T-helper 17 cell (primary cell): ENCODE data around the gene HLA-C. TPM values are rescaled to one million over a fixed set of nuclear protein-coding genes. Genes with fewer than 3 reads are reported as not detected.
"Not testable (repeated sequence)": the region's sequence is repeated elsewhere in the genome, so short reads cannot be mapped to it uniquely, and the experiment has no call there.

ENCODE experiments used
- ATAC-seq: fragments of 150-1000 bp; cut with Tn5 transposase; 2 replicates; pipeline ENCODE4 v1.10.0; 2021; ENCODE audit warnings: mild to moderate bottlenecking, moderate library complexity
- DNase-seq, 3 donors: peaks; one replicate each; pipeline versions ENCODE4 v3.0.0 to v3.0.0-alpha.2; 2020 to 2021
- H3K9me3 ChIP-seq: one replicate; pipeline ENCODE4 v1.7.0; 2013; ENCODE audit warnings: low read length, mild to moderate bottlenecking; ENCODE audit not compliant: control insufficient read depth, poor library complexity, severe bottlenecking
- H3K27ac Mint-ChIP-seq: one replicate; pipeline ENCODE4 v1.8.0; 2022; ENCODE audit warnings: mild to moderate bottlenecking, moderate library complexity, mixed read lengths
- H3K27me3 Mint-ChIP-seq: one replicate; pipeline ENCODE4 v1.8.0; 2022; ENCODE audit warnings: mixed read lengths
- H3K36me3 Mint-ChIP-seq: one replicate; pipeline ENCODE4 v1.8.0; 2022; ENCODE audit warnings: low read depth, mixed read lengths
- H3K4me1 Mint-ChIP-seq: one replicate; pipeline ENCODE4 v1.8.0; 2022; ENCODE audit warnings: mild to moderate bottlenecking, mixed read lengths
- H3K4me3 Mint-ChIP-seq: one replicate; pipeline ENCODE4 v1.8.0; 2022; ENCODE audit warnings: mild to moderate bottlenecking, moderate library complexity, mixed read lengths
- total RNA-seq, 4 donors: library from RNA in 2 of 4; stranded (reverse) in 2 of 4; gene quantifications; one replicate each; pipeline ENCODE4 v1.2.3 and lab custom pipeline; 2022 to 2026

The HLA-C gene
- total RNA-seq, 2 donors from 2014 or later = 1,753 to 2,634 TPM

DNA sequence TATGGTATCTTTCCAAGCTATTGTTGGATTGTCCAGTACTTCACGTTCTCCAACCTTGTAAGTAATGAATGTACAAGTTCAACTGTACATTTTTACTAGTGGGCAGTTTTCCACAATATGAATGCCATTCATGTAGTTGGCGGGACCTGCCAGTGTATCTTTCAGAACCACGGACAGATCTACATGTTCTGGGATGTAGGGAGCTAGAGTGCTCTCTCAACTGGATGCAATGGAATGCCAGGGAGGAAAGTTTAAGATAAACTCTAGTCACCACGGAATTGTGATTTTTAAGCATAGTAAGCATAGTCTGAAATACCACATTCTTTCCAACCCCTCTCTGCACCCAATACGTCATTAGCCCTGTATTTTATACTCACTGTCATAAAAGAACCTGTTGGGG, 21.5 kb upstream of the HLA-C start:
- no peak overlapping the region for H3K27ac Mint-ChIP-seq
- peaks cover 8% of the 10 kb centered on the region for H3K4me1 Mint-ChIP-seq

DNA sequence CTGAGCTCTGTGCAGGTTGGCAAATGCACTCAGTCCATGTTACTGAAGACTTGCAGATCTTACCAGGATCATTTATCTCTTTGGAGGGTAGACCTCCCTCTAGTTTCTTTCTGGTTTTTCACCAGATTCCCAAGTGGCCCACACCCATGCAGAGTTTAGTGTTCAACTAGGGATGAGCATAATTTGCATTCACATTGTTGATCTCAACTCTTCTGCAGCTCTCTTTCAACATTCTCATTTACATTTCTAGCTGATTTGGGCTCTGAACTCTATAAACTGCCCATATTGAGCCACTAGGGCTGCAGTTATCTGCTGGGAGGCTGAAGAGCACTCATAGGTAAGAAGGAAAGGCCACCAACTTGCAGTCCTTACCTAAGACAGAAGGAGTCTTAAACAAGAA, 17.9 kb upstream of the HLA-C start:
- peaks cover 3% of the 10 kb centered on the region for H3K36me3 Mint-ChIP-seq
- no peak for ATAC-seq
- H3K9me3 ChIP-seq = no peaks in the 10 kb centered on the region
- H3K4me1 Mint-ChIP-seq = peaks cover 8% of the 10 kb centered on the region
- DNase-seq = no peak
- peaks cover 44% of the 10 kb centered on the region for H3K27me3 Mint-ChIP-seq
- H3K27ac Mint-ChIP-seq = no peak overlapping the region
- H3K4me3 Mint-ChIP-seq = no peak overlapping the region

More for the DNA sequence above, 21.5 kb upstream of the HLA-C start:
- no peaks in the 10 kb centered on the region for H3K9me3 ChIP-seq
- peaks cover 37% of the 10 kb centered on the region for H3K27me3 Mint-ChIP-seq
- peaks cover 7% of the 10 kb centered on the region for H3K36me3 Mint-ChIP-seq
- no peak overlapping the region for H3K4me3 Mint-ChIP-seq
- ATAC-seq (no peak), DNase-seq (no peak)

DNA sequence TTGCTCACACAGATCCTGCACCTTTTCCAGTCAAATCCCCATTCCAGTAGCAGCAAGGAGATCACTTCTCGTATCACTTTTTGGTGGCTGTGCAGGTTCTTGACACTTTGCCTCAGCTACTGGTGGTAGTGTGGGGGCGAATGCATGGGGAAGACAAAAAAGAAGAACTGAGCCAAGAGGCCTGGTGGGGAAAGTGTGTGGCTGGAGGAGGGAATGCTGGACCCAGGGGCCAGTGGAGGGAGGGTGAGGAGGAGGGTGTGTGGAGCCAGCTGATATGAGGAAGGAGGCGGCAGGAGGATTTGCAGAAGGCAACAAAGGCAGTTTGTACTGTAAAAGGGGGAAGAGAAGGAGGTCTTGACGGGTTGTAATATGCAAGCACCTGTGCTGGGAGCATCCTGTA, 15.7 kb upstream of the HLA-C start:
- Mint-ChIP-seq H3K27ac (no peak overlapping the region), H3K36me3 (peaks cover 3% of the 10 kb centered on the region), H3K27me3 (peaks cover 34% of the 10 kb centered on the region), H3K4me1 (peaks cover 8% of the 10 kb centered on the region), H3K4me3 (no peak overlapping the region)
- no peak for ATAC-seq
- DNase-seq = no peak
- no peaks in the 10 kb centered on the region for H3K9me3 ChIP-seq

DNA sequence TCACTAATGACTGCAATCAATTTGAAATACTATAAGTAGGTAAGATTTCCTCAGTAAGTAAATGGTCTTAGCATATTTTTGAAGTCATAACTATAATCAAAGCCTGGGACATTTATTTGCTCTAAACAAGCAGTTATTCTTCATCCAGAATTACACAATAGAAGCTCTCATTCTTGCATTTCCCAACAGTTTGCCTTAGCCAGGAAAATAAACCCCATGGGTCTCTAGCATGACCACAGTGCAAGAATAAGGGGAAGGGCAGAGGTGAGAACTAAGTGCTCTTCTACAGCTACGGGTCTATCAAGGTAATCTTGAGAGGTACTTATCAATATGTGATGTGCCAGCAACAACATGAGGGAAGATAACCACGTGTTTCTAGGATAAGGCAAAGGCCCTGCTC, 14.1 kb upstream of the HLA-C start:
- Mint-ChIP-seq H3K36me3 (peaks cover 3% of the 10 kb centered on the region), H3K4me1 (peaks cover 8% of the 10 kb centered on the region), H3K4me3 (no peak overlapping the region), H3K27me3 (peaks cover 22% of the 10 kb centered on the region), H3K27ac (no peak overlapping the region)
- no peak for ATAC-seq
- no peak for DNase-seq
- no peaks in the 10 kb centered on the region for H3K9me3 ChIP-seq

DNA sequence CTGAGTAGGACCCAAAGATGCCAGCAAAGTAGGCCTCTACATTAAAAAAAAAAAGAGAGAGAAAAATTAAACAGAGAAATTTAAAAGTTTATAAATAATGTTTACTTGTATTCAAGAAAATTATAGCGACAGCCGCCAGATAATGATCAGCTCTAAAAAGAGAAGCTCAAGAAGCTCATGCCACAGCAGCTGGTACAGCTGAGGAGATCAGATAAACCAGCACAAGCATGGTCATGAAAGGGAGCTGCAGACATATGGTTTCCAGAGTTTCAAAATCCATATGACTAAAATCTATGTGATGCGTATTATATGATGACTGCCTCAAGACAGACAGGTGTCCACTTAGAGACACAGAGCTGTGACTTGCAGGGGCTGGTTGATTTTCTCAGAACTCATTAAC, 13.6 kb upstream of the HLA-C start:
- H3K36me3 Mint-ChIP-seq = peaks cover 3% of the 10 kb centered on the region
- DNase-seq (no peak), ATAC-seq (no peak)
- H3K4me1 Mint-ChIP-seq = peaks cover 8% of the 10 kb centered on the region
- no peaks in the 10 kb centered on the region for H3K9me3 ChIP-seq
- no peak overlapping the region for H3K27ac Mint-ChIP-seq
- peaks cover 22% of the 10 kb centered on the region for H3K27me3 Mint-ChIP-seq
- H3K4me3 Mint-ChIP-seq = no peak overlapping the region

DNA sequence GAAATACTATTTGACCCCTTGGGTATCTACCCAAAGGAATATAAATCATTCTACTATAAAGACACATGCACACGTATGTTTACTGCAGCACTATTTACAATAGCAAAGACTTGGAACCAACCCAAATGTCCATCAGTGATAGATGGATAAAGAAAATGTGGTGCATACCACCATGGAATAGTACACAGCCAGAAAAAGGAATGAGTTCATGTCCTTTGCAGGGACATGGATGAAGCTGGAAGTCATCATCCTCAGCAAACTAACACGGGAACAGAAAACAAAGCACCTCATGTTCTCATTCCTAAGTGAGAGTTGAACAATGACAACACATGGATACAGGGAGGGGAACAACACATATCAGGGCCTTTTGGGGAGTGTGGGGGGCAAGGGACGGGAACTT, 7.8 kb upstream of the HLA-C start:
- not testable (repeated sequence) for H3K4me3 Mint-ChIP-seq, H3K36me3 Mint-ChIP-seq, H3K27ac Mint-ChIP-seq, H3K9me3 ChIP-seq, ATAC-seq, H3K4me1 Mint-ChIP-seq, DNase-seq, H3K27me3 Mint-ChIP-seq

DNA sequence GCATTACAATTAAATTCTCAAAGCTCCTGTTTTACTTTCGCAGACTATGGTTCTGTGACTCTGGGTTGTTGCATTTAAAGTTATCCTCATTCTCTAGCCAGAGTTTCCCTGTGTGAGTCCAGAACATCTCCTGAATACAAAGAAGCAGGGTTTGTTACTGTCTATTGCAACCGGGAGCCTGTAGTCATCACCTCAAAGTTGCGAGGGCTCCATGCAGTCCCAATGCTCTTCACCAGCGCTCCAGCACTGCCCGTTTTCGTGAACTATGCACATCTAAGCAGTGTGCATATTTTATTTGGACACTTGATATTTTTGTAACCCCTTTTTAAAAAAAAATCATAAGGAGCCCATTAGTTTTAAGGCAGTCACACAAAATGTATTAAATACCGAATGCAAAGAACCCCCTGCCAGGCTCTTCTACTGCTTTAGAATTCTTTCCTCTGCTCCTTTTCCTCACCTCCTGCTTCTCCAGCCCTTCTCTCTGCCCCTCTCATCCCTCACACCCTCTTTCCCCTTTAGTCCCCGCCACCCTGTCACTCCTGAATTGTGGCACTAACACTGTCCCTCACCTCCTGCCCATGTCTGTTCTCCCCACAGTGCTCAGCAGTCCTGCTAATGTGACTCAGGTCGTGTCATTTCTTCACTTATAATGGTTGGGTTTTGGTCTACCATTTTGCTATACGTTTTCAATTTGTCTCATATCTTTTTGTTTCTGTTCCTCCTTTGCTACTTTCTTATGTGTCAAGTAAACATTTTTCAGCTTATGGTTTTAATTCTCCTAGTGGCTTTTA, 1.1 kb upstream of the HLA-C start:
- peaks cover 59% of the 10 kb centered on the region for H3K4me1 Mint-ChIP-seq

DNA sequence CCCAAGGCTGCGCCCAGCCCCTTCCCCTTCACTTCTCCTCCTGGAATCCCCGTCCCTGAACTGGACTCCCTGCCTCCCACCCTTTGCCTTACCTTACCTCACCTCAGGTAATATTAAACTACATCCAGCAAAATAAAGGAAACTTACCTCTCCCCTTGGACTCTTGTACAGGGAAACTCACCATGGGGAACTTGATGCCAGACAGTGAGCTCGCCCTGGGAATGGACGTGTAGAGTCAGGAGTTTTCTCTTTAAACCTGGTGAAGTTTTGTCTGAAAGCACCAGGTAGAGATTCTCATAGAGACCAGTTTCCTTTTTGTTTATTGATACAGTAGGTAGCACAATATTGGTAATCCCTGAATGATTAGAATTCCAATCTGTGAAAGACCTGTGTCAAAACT, 544 bp upstream of the HLA-C start:
- no peaks in the 10 kb centered on the region for H3K9me3 ChIP-seq
- H3K36me3 Mint-ChIP-seq = peaks cover 24% of the 10 kb centered on the region
- peak; percentile 2 for ATAC-seq
- H3K27me3 Mint-ChIP-seq = no peaks in the 10 kb centered on the region
- H3K4me1 Mint-ChIP-seq = peaks cover 64% of the 10 kb centered on the region
- peak overlapping the region; percentile 97 for H3K4me3 Mint-ChIP-seq
- DNase-seq = no peak
- H3K27ac Mint-ChIP-seq = peak overlapping the region; percentile 100

More for the DNA sequence above, 1.1 kb upstream of the HLA-C start:
- H3K27ac Mint-ChIP-seq = peak overlapping the region; percentile 100
- H3K4me3 Mint-ChIP-seq = peak overlapping the region; percentile 97
- peaks cover 20% of the 10 kb centered on the region for H3K36me3 Mint-ChIP-seq
- ATAC-seq = no peak
- DNase-seq = no peak
- H3K9me3 ChIP-seq = no peaks in the 10 kb centered on the region
- no peaks in the 10 kb centered on the region for H3K27me3 Mint-ChIP-seq

DNA sequence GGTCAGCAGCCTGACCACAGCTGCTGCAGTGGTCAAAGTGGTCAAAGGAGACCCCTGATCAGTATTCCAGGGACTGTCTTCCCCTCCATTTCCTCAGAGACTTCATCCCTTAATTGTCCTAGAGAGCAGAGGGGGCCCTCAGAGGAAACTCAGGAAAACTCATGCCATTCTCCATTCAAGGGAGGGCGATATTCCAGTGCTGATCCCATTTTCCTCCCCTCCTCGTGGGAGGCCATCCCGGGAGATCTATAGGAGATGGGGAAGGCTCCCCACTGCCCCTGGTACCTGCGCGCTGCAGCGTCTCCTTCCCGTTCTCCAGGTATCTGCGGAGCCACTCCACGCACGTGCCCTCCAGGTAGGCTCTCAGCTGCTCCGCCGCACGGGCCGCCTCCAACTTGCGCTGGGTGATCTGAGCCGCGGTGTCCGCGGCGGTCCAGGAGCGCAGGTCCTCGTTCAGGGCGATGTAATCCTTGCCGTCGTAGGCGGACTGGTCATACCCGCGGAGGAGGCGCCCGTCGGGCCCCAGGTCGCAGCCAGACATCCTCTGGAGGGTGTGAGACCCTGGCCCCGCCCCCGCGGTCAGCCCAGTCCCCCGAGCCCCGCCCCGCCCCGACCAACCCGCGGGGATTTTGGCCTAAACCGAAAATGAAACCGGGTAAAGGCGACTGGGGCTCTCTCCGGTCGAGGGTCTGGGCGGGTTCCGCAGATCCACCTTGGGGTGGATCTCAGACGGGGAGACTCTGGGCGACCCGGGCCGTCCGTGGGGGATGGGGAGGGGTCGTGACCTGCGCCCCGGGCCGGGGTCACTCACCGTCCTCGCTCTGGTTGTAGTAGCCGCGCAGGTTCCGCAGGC, 878 bp downstream of the HLA-C start:
- H3K27me3 Mint-ChIP-seq = no peaks in the 10 kb centered on the region
- no peaks in the 10 kb centered on the region for H3K9me3 ChIP-seq
- ATAC-seq (peak; percentile 29), DNase-seq (peak; percentile 58 to 64 (median 64))
- H3K4me3 Mint-ChIP-seq = peak overlapping the region; percentile 97
- H3K27ac Mint-ChIP-seq = peak overlapping the region; percentile 100
- peaks cover 21% of the 10 kb centered on the region for H3K36me3 Mint-ChIP-seq
- H3K4me1 Mint-ChIP-seq = peaks cover 67% of the 10 kb centered on the region

DNA sequence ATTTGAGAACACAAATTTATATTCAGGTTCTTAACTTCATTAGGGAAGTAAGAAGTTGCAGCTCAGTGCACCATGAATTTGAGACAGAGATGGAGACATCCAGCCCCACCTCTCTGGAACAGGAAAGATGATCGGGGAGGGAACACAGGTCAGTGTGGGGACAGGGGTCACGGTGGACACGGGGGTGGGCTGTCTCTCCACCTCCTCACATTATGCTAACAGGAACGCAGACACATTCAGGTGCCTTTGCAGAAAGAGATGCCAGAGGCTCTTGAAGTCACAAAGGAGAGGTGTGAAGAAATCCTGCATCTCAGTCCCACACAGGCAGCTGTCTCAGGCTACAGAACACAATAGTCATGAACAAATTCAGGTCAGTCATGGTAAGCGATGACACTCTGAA, 3.1 kb downstream of the HLA-C start:
- H3K9me3 ChIP-seq = no peaks in the 10 kb centered on the region
- Mint-ChIP-seq H3K36me3 (peaks cover 21% of the 10 kb centered on the region), H3K27me3 (no peaks in the 10 kb centered on the region), H3K4me1 (peaks cover 60% of the 10 kb centered on the region), H3K4me3 (peak overlapping the region; percentile 97), H3K27ac (peak overlapping the region; percentile 100)
- no peak for ATAC-seq
- DNase-seq = peak in 1 of 3 donors; percentile 5

DNA sequence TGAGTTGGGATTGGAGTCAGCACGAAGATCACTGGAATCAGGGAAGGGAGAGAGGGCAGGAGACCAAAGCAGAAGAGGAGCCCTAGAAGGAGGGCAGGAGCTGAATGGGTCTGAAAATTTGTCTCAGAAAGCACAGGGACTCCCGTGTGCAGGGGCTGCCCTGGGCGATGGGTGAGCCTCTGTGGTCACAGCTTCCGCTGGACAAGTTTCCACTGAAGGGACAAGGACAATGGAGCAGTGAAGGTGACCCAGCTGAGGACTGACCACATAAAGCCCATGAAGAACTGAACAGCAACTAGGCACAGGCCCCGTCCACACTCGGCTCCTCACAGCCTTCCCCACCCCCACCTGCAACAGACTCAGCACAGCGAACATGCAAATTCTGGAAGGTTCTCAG, 3.5 kb downstream of the HLA-C start:
- Mint-ChIP-seq H3K27me3 (no peaks in the 10 kb centered on the region), H3K27ac (peak overlapping the region; percentile 100), H3K4me3 (peak overlapping the region; percentile 97), H3K36me3 (peaks cover 21% of the 10 kb centered on the region), H3K4me1 (peaks cover 56% of the 10 kb centered on the region)
- no peaks in the 10 kb centered on the region for H3K9me3 ChIP-seq
- no peak for ATAC-seq
- DNase-seq = peak in 1 of 3 donors; percentile 8

DNA sequence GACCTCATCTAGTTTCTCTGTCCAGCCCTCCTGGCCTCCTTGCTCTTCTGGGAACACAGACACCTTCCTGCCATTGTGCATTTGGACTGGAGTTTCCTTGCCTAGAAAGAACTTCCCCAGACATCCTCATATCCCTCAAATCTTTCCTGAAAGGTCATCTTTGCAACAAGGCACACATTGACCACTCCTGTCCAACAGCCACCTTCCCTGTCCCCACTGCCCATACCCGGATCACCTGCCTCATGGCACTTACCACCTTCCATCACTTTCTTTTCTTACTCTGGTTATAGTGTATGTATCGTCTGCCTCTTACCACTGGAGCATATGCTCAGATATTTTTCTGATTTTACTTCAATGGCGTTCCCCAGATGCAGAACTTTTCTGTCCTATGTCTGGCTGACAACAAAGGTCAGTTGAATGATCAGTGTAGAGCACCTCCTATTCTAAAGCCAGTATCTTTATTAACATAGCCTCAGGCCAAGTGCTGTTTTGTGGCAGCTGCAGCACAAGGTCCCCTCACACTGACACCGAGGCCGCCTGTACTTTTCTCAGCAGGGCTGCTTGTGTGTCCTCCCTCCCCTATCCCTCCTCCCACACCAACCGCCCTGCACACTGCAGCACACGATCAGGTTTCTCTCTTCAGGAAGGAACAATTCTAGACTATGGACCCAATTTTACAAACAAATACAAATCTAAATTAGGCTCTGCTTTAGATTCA, 4.1 kb downstream of the HLA-C start:
- Mint-ChIP-seq H3K36me3 (peaks cover 18% of the 10 kb centered on the region), H3K4me1 (peaks cover 51% of the 10 kb centered on the region), H3K27ac (peak overlapping the region; percentile 100), H3K4me3 (peak overlapping the region; percentile 97), H3K27me3 (no peaks in the 10 kb centered on the region)
- no peaks in the 10 kb centered on the region for H3K9me3 ChIP-seq
- ATAC-seq (peak; percentile 7), DNase-seq (peak in 2 of 3 donors; percentile 13 to 25)
